DOHH2 (cell line): Measurements from ENCODE around the gene PIGA.

ENCODE experiments used
- EZH2phosphoT487 ChIP-seq: fragments of 200-600 bp; sonication (generic); IDR thresholded peaks from 2 replicates; pipeline ENCODE4 v1.6.1; 2017; ENCODE audit warnings: borderline replicate concordance, mild to moderate bottlenecking, antibody characterized with exemption, low read length, moderate library complexity, mixed read lengths
- TF ChIP-seq, protein P1 (sequence below): fragments of 200-600 bp; sonication (generic); IDR thresholded peaks from one replicate; pipeline ENCODE4 v1.5.1; 2014; ENCODE audit warnings: antibody characterized with exemption, mild to moderate bottlenecking, low read depth, low read length; ENCODE audit not compliant: poor library complexity, severe bottlenecking

- TF ChIP-seq, protein P1, sequence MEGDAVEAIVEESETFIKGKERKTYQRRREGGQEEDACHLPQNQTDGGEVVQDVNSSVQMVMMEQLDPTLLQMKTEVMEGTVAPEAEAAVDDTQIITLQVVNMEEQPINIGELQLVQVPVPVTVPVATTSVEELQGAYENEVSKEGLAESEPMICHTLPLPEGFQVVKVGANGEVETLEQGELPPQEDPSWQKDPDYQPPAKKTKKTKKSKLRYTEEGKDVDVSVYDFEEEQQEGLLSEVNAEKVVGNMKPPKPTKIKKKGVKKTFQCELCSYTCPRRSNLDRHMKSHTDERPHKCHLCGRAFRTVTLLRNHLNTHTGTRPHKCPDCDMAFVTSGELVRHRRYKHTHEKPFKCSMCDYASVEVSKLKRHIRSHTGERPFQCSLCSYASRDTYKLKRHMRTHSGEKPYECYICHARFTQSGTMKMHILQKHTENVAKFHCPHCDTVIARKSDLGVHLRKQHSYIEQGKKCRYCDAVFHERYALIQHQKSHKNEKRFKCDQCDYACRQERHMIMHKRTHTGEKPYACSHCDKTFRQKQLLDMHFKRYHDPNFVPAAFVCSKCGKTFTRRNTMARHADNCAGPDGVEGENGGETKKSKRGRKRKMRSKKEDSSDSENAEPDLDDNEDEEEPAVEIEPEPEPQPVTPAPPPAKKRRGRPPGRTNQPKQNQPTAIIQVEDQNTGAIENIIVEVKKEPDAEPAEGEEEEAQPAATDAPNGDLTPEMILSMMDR = peak; percentile 42
- no peak for TF ChIP-seq EZH2phosphoT487
Observed at GRCh38 chrX:15299941-15300851, 35.1 kb downstream of the PIGA start.
